Ramos (cell line): Measurements from ENCODE around the gene SNX24.

Experiments
- in situ Hi-C: fragments of 300-500 bp; cut with MboI; formaldehyde crosslinking; loops from one replicate; pipeline ENCODE4 v1.14.3; 2022; ENCODE audit warnings: low sequenced_read_pairs; ENCODE audit not compliant: unreplicated experiment

SNX24 gene

DNA sequence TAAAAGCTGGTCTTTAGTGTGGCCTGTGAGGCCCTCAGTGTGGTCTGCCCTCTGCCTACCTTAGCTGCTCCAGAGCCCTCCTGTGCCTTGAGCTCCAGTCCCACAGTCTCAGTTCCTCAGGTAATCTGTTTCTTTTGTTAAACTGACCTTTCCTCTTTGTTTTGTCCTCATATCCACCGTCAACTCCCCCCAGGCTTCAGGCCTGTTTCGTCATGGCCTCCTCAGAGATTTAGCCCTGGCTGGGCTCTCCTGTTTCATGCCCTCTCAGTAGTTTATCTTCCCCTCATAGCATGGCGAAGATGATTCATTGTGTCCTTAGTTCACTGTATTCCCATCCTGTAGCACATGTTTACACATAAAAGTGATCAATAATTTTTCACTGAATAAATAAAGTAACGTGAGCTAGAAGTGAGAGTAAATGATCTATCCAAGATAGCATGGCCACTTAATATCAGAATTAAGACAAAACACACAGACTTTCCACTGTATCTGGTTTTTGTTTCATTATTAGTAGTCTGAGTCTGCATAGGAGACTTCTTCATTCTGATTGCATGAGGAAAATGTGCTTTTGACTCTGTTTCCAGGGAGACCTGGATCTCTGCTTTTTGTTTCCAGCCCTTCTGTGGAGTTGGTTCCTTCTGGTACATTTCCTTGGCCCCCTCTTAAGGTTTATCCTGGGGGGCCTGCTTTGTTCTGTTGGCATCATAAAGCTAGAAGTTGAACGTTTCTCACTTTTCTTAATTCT is 70.5 kb downstream of the SNX24 start:
- in situ Hi-C loops = no loop called here

DNA sequence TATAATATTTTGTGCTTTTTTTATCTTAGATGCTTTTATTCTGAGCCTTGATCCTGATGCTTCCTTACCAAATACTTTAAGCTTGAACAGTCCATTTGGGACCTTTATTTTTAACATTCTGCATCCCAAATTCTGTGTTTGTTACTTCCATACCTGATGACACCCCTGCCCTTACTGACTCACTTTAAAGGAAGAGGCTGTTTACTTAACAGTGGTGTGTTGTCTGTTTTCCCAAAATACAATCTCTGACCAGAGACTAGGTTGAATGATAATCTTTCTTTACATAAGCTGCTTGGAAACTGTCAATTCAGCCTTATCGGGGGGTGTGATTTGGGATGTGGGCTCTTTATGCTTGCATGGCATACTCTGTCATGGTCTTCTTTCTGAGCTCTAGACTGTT is 71.1 kb downstream of the SNX24 start:
- in situ Hi-C loops = no loop called here

DNA sequence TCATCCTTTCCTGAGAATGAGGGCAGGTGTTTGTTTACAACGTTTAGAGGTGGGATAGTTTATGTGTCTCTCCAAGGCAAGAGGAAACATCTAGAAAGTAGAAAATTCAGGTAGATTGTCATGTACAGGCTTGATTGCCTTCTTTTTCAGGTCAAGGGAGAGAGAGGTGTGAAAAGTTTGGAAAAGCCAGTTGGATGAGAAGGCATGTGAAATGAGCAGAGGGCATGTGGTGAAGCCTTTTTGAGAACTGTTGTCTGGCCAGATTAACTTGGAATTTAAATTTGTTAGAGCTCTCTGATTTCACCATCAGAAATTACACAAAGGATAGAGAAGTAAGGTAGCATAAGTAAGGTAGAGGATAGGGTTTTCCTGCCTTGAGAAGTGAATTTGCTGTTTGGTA is 74.6 kb downstream of the SNX24 start:
- in situ Hi-C loops = no loop called here

DNA sequence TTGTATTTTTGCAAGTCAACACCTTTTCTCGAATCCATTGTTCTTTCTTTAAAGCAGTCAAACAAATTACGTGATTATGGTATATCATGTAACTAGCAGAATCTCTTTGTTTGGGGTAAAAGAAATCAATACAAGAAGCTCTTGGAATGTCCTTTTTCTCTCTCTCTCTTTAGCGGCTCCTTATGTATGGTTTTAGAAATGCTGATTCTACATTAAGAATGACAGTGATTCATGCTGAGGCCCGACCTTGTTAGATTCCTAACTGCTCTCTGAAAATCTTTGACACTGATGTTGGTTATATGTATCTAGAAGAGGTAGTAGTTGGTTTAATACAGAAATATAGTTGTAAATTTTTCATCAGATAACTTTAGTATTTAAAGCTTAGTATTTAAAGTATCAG is 76.4 kb downstream of the SNX24 start:
- in situ Hi-C loops = no loop called here

DNA sequence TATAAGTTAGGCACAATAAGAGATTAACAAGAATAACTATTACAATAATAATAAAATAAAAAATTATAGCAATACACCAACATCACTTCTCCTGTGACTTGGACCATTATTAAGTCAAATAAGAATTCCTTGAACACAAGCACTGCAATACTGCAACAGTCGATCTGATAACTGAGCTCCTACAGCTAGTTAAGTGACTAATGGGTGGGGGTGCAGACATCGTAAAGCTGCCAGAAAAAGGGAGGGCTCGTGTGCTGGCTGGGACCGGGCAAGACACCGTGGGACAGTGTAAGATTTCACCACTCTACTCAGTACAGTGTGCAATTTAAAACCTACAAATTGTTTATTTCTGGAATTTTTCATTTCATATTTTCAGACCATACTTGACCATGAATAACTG is 78.8 kb downstream of the SNX24 start:
- in situ Hi-C loops = no loop called here

DNA sequence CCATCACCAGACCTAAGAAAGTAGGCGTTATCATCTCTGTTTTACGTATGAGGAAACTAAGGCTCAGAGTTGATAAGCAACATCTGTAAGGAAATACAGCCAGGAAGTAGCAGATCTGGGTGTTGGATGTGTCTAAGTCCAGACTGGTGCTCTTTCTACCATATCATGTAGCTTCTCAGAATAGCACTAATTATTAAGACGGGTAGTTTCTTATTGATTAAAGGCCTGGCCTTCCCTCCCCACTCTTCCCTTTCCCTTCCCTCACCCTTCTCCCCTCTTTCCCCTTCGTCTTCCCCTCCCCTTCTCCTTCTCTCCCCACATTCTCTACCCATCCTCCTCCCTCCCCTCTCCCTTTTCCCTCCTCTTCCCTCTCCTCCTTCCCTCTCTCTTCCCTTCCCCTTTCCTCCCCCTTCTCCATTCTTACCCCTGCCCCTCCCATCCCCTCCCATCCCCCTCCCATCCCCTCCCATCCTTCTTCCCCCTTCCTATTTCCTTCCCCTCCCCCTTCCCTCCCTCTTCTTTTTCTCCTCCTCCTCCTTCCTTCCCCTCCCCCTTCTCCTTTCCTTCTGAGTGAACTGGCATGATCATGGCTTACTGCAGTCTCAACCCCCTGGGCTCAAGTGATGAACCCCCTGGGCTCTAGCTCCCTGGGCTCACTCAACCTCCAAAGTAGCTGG is 79.4 kb downstream of the SNX24 start:
- in situ Hi-C loops = no loop called here

DNA sequence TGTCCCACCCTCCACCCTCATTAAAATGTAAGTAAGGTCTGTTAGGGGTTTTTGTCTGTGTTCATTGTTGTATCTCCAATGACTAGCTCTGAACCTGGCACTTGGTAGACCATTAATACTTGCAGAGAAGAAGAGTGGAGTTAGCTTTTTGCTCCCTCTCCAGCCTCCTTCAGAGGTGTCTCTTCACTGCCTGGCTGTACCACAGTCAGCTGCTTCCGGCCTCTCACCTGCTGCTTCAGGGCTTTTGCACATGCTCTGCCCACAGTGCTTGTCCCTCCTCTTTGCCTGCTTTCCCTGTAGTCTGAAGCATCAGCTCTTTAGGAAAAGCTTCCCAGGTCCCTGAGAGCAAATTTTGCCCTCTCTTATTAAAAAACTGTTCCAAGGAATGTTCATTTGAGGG is 83.6 kb downstream of the SNX24 start:
- in situ Hi-C loops = no loop called here

DNA sequence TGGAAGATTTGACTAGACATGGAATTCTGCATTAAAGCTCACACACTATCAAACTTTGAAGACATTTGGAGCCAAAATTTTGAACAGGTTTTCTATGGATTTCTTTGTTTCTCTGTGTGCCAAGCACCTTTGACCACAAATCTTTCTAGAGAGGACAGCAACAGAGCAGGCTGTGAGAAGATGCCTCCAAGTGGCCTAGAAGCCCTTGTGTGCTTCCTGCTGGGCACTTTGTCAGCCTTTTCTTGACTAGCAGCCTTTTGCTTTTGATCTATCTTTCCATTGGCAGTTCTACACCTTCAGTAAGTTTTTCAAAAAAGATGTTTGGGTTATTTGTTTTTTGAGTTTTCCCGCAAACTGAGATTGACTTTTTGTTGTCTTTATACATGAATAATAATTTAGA is 84.6 kb downstream of the SNX24 start:
- in situ Hi-C loops = no loop called here

DNA sequence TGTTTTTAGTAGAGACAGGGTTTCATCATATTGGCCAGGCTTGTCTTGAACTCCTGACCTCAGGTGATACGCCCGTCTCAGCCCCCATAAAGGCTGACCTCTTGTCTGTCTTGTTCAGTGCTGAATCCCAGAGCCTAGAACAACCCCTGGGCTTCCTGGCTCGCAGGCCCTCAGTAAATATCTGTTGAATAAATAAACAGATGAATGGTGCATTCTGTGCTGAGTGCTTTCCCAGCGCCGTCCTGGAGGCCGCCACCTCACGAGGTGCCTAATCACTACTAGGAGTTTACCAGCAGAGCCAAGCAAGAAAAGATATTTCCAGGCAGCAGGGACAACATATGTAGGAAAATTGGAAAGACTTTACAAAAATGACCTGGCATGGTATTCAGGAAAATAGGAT is 88.5 kb downstream of the SNX24 start:
- in situ Hi-C loops = no loop called here

DNA sequence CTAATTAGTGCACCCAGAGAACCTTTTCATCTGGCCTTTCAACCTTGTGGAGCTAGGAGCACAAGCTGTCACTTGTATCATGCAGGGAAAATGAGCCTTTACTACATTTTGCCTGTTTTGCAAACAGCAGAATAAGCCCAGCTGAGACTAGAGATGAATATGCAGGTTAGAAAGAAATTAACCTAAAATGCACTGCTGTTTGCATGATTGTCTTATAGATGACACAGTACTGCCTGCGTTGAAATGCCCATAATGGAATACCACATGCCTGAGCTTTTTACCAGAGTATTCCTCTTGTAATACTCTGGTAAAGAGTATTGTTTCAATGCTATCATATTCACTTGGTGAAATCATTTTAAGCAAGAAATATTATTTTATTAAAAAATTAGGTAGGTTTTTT is 90.7 kb downstream of the SNX24 start:
- in situ Hi-C loops = no loop called here

DNA sequence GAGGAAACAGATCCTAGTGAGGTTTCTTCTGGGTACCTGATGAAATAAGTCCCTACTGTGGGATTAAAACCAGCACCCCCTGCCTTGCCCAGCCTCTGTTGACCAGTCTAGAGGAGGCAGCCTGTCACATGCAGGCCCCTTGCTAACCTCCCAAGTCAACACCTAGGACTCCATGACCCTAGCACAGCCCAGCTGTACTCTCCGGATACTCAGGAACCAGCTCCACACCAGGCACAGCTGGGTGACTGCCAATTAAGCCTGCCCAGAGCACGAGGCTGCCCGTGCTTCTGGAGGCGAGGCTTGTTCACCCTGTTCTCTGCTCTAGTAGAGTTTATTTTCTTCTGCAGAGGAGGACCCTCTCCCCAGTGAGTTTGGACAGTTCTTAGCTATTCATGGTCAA is 92.5 kb downstream of the SNX24 start:
- in situ Hi-C loops = no loop called here

DNA sequence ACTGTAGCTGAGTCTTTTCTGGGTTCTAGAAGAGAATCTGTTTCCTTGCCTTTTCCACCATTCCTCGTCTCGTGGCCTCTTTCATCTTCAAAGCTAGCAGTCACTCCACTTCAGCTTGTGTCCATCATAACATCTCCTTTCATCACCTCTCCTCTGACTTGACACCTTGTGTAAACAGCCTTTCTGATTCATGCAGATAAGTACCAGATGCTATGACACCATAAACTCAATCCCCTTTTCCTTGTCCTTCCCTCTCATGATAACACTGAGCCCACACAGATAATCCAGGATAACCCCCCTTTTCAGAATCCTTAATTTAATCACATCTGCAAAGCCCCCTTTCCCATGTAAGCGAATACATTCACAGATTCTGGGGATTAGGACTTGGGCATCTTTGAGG is 95.5 kb downstream of the SNX24 start:
- in situ Hi-C loops = no loop called here

DNA sequence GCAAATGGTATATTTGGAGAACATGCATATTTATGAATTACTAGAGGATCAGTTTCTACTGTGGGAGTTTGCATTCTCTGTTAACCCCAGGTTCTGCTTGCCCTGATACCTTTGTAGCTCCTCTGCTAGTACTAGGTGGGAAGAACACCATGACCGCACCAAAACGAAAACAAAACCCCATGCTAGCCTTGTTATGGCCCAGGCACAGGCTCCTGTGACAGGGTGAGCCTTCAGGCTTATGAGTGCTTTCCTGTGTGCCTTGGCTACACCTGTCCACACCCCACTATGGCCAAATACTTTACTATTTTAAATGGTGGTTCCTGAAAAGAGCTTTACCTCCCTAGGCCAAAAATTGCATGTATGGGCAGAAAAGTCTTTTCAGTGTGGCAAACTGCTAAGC is 96.3 kb downstream of the SNX24 start:
- in situ Hi-C loops = no loop called here

DNA sequence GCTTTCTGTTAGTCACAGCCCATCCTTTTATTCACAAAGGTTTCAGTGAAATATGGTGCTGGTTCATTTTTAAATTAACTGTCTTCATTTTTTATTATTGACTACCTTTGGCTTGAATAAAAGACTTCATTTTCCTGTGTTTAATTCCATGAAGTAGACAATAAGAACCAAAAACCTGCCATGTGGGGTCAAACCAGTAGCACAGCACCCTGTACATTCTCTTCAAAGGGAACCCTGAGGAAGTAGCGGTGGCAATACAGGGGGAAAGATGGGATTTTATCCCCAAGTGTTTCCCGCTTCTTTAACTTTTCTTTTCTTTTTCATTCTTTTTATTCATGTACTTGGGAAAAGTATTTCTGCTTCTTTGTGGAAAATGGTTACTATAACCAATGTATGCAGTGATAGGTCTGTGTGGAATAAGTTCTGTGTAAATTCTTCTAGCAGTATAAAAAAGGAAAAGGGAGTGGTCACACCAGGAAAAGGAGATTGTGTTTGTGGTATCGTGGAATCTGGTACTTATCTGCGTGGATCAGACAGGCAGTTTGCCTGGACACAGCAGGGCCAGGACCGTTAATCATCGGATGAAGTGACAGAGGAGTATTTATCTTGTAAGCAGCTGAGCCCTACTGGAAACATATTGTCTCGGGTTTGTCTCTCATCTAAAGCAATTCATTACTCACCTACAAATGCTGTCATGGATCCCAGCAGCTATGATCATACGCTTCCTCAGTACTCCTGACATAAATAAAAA is 96.9 kb downstream of the SNX24 start:
- in situ Hi-C loops = no loop called here

DNA sequence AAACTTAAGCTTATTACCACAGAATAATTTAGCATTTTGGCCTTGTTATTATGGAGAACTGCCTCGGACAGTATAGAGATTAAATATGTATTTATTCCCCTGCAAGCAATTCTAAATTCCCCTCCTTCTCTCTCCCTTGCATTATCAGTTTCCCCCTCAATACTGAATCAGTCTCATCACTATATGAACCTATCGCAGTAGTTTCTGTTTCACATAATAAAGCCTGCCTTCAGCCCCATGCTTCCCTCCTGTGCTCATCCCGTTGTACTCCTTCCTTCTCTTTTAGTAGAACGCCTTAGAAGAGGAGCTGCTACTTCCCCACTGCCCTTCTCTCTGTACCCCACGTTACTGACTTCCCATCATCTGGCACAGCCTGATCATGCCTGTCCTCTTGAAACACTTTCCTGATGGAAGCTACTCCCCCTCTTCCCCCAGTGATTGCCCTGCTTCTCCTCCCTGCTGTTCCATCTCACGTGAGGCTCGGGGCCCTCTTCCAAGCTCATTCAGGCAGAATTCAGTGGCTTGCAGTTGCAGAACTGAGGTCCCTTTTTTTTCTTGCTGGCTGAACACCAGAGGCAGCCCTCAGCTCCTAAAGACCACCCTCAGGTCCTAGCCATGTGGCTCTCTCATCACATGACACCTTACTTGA is 97.8 kb downstream of the SNX24 start:
- in situ Hi-C loops = no loop called here

DNA sequence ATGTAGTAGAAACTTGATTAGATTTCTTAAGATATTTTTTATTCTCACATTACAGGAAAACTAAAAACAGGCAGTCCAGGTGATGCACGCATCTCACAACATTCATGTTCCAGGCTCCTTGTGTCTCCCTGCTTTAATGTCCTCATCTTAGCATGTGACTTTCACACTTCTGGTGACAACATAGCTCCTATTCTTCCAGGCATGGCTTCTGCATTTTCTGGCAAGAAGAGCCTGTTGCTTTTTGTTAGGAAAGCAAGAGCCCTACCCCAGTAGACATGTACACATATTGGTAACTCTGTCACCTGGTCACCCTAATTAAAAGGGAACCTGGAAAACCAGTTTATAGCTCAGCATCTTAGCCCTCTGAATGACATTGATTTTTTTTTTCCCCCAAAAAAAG is 98.6 kb downstream of the SNX24 start:
- in situ Hi-C loops = no loop called here

DNA sequence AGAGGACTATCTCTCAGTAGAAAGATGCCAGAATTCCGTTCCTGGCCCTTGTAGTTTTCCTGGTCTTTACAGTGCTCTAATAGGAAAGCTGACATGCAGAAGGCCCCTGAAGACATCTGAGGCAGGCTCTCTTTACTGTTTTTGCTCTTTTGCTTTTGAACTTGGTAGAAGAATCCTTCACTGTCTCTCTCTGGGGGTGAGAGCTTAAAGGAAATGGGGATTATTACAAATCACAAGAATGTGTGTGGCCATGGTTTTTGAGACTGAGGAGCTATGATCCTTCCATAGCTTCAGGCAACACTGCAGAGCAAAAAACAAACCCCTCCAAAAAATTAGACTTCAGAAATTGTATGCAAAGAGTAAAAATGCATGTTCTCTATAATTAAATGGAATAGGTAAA is 102.0 kb downstream of the SNX24 start:
- in situ Hi-C loops = no loop called here

DNA sequence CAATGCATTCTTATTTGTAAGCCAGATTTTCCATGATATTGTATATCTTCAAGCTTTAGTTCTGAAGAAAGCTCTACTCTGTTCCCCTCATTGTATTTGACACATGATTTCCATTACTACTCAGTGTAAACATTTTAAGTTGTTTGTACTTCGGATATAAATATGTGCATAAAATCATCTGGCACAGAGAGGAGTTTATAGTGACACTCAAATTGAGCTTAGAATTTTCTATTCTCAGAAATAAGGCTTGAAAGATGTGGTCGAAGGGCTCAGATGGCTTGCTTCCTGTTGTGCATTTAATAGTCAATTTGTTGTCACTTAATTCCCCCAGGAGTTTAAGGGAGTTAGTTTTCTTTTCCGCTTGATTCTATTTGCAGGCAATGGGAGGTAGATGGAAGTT is 102.4 kb downstream of the SNX24 start:
- in situ Hi-C loops = no loop called here

DNA sequence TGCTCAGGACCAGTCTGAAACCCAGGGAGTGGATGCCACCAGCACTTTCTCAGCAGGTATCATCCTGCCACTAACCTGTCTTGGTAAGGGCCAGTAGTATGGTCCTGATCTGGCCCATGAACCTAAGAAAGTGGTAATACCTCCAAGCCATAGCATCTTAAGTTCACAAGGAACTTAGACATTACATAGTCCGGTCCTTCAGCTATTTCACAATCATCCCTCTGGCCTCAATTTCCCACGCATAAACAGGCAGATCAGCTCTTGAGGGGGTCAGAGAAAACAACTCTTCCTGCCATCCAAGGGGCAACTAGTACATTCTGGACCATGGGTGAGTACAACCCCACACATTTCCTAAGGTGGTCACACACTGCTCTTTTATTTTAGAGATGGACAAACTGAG is 102.9 kb downstream of the SNX24 start:
- in situ Hi-C loops = no loop called here

DNA sequence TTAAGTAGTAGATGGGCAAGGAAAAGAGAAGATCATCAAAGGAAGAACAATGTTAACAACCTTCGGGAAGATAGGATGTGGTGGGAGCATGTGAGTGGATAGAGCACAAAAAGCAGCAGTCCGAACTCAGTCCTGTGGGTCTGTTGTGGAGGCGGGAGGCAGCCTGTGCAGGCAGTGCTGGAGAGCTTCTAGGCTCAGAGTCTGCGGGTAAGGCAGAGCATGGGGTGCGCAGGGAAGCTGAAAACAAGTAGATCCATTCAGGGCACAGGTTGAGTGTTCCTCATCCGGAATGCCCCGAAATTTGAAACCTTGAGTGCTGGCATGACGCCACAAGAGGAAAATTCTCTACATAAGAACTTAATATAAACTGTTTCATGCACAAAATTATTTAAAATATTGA is 106.2 kb downstream of the SNX24 start:
- in situ Hi-C loops = no loop called here

DNA sequence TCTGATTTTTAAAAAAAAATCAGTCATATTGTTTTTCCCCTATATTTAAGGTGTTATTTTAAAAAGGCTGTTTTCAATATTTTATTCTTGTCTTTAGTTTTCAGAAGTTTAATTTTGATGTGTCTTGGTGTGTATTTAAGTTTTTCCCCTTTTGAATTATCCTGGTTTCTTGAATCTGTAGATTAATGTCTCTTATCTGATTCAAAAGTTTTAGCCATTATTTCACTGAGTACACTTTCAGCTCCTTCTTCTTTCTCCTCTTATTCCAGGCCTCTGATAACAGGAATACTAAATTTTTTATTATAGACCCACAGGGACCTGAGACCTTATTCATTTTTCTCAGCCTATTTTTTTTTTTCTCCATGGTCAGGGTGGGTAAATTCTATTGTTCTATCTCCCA is 109.3 kb downstream of the SNX24 start:
- in situ Hi-C loops = no loop called here
